GM18498 (cell line): ENCODE measurements around the gene NPAS1.

Experiments used
- ATAC-seq: cut with Tn5 transposase; IDR thresholded peaks from one replicate; pipeline ENCODE4 v1.9.1; 2021; ENCODE audit warnings: mild to moderate bottlenecking, moderate library complexity; ENCODE audit not compliant: unreplicated experiment

The NPAS1 gene

GRCh38 chr19:47019431-47020041 is at the start of gene NPAS1:
NPAS1 (plus strand) TSS chr19:47019837; CDS start chr19:47021048, 1,211 bp downstream.
- no peak for ATAC-seq

DNA sequence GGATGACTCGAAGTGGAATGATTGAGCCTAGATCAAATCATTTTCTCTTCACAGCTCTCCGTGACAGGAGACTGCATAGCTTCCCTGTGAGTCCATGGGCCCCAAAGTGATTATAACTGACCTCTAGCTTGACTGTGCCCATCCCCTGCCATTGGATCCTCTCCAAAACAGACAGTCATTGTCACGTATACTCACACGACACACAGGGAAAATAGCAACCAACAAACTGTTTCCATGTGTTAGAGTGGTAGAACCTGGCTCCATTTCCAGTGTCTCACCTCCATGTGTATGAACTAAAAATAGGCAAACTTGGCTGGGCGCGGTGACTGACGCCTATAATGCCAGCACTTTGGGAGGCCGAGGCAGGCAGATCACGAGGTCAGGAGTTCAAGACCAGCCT is 48.8 kb upstream of the NPAS1 start:
- ATAC-seq = no peak

DNA sequence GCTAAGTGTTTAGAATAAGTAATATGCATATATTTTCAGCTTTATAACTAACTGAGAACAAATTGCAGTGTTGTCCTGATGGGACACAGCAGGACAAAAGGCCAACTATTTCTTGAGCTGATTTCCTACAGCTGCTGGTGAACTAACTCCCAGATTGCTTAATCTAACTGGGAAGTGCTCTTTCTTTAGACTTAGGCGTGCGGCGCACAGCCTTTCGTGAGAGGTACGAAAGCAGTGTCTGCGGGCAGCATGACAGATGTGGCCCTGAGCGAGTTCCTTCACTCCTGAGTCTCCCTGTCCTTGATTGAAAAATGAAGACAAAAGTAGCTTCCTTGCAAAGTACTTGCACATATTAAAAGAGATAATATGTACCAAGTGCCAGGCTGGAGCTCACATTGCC is 47.3 kb upstream of the NPAS1 start:
- no peak for ATAC-seq

- ATAC-seq = no peak
Observed at GRCh38 chr19:46974181-46974580, 45.5 kb upstream of the NPAS1 start.

- no peak for ATAC-seq
Observed at GRCh38 chr19:46975011-46975924, 44.4 kb upstream of the NPAS1 start.

GRCh38 chr19:46975925-46976782 is 43.5 kb upstream of the NPAS1 start:
- ATAC-seq = no peak

GRCh38 chr19:46976845-46977320 is 42.8 kb upstream of the NPAS1 start:
- ATAC-seq = no peak

DNA sequence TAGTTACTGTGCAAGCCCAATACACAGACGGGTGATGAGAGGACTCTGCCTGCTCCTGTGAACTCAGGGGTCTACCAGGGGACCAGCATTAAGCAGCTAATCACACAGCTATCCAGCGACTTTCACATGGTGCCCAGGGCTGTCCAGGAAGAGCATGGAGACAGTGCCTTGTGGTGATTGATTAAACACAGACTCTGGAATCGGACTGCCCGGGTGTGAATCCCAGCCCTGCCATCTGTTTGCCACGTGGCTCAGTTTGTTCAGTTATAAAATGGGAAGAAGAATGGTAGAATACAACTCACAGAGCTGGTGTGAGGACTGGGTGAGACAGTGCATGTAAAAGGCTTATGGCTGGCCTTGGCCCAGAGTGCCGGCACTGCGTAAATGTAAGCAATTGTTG is 42.1 kb upstream of the NPAS1 start:
- no peak for ATAC-seq

- ATAC-seq = no peak
Observed at GRCh38 chr19:46978171-46978869, 41.3 kb upstream of the NPAS1 start.

DNA sequence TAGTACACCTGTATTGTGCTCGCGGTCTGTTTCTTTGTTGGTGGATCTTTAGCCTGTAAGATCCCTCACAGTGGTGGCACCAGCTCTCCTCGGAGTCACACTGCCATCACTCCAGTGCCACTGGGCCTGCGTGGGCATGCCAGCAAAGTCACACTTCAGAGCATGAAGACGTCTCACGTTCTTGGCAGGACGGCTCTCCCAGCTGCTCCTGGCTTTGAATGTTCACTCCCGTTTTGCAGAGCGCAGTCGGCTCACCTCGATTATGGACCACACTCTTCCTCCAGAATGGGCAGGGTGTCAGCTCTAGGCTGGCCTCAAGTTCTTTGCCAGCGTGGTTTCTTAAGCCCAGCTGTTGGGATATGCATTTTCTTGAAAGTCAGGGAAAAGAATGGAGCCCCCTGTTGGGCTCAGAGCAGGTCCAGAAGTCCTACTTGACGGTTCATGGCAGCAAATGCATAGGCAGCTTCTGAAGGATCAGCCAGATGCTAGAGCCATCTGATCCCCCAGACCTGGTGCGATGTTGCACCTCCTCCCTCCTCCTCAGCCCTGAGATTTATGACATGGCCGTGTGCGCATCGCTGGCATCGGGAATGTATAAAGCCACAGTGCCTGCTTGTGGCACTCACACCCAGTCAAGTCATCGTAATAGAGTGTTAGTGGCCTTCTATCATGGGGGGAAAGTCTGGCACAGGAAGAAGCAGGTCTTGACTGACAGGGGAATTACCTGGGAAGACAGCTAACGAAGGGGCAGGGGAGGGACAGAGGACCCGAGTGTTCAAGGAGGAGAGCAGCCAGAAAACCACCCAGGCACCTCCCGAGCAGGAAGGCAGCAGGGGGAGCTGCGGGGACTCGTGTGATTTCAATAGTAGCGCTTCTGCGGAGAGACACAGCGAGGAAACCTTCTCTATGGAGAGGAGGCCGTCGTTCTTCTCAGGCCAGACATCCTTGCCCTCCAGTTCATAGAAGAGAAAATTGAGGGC is 40.2 kb upstream of the NPAS1 start:
- ATAC-seq = no peak

- ATAC-seq = no peak
Observed at GRCh38 chr19:46980761-46981160, 38.9 kb upstream of the NPAS1 start.

GRCh38 chr19:46981286-46981945 is 38.2 kb upstream of the NPAS1 start:
- ATAC-seq = no peak

DNA sequence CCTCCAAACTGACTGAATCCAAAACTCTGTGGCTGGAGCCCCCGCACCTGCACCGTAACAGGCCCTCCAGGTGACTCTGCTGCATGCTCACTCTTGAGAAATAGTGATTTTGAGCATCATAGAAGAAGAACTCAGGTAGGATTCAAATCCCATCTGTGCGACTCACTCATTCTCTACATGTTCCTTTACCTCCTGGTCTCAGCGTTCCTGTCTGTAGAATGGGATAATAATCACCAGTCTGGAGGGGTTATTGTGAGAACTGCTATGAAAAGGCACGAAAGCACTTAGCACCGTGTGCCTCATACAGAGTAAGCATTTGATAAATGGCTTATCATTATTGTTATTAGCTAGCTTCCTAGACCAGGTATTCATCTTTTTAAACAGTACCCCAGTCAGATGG is 36.5 kb upstream of the NPAS1 start:
- ATAC-seq = no peak

DNA sequence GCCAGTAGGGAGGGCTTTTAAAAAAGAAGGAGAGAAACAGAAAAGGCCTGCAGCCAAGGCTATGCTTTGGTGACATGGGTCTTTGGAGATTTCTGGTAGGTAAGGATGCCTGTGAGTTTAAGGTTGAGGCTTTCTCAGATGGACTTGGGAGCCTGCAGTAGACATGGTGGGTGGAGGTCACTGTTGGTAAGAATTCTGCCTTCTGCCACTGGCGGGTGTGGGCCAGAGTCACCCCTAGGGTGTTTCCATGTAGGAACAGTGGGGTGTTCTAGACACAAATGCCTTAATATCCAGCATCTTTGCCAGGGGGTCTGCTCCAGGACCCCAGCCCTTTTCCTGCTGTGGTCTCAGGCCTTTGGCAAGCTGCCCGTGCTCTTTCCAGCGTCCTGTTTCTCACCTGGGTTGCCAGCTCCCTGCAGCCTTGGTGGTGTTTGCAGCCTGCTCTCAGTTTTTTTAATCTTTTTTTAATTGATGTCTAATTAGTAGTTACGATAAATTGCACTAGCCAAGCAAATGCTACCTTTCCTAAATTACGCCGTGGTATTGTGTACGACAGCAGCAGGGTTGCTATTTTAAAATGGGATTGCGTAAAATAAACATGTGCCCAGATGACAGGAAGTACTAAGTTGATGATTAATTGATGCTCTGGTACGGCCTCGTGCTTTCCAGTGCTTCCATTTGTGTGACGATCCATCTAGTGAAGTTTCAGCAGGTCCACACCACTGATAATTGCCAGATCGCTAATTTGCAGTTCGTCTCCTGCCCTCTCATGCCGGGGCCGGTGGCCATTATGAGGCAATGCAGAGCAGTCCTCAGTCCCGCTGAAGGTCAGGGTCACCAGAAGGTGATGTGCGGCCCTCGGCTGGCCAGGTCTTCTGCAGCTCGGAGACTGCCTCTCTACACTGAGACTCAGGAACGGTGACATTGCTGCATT is 35.3 kb upstream of the NPAS1 start:
- ATAC-seq = no peak

DNA sequence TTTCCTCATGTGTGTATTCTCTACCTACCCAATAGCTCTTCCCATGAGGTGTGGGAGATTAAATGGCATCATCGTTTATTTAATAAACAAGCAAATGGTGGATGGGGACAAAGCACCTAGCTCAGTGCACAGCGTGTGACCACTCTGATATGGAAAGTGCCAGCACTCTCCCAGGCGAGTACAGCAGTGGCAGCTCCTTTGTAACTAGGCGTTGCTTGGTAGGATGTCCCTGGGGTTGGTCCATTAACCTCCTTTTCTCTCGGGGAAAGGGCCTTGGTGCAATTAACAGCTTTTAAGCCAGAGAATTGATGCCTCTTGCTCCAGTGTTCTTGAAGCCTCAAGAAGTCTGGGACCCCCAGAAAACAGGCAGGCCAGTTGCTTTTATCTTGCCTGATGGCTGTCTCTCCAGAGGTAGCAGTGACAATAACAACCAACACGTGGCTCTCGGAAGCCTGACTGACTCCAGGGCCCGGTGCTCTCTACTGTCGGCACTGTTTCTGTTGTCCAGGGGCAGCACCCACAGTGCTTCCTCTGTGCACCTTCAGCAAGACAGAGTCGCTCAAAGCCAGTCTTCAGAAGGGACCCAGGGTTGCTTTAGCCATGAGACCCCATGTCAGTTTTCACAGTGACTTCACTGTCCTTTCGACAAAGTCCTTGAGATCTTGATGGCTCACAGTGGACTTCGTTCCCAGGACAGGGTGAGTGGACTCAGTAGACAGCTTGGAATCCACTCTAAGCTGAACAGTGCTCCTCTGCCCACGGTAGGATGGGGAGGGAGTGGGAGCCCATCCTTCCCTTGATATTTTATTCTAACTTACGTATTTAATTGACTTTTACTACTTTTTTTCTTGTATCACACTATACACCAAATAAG is 33.9 kb upstream of the NPAS1 start:
- ATAC-seq = no peak

- no peak for ATAC-seq
Observed at GRCh38 chr19:46988614-46989230, 30.9 kb upstream of the NPAS1 start.
